Stimulated activated CD8-positive, alpha-beta memory T cell treated with anti-CD3 and anti-CD28 coated beads, Interleukin-12 subunit alpha, Interleukin-12 subunit beta, amount 100 ng/mL, for 4 hours (primary cell): ENCODE measurements around the gene TBCC.
"Not testable (repeated sequence)": the region's sequence is repeated elsewhere in the genome, so short reads cannot be mapped to it uniquely, and the experiment has no call there.

ENCODE experiments used
- DNase-seq: peaks from one replicate; pipeline ENCODE4 v3.0.0-alpha.2; 2020; ENCODE audit warnings: low read depth

TBCC gene

GRCh38 chr6:42729731-42730130 is 16.2 kb downstream of the TBCC start:
- no peak for DNase-seq

- no peak for DNase-seq
Observed at GRCh38 chr6:42727627-42728026, 18.3 kb downstream of the TBCC start.

- no peak for DNase-seq
Observed at GRCh38 chr6:42727087-42727611, 18.8 kb downstream of the TBCC start.

- peak; percentile 44 for DNase-seq
Observed at GRCh38 chr6:42726485-42727086, 19.3 kb downstream of the TBCC start.

GRCh38 chr6:42726026-42726425 is 19.9 kb downstream of the TBCC start:
- no peak for DNase-seq

GRCh38 chr6:42724825-42725224 is 21.1 kb downstream of the TBCC start:
- DNase-seq = no peak

- DNase-seq = no peak
Observed at GRCh38 chr6:42722497-42722896, 23.4 kb downstream of the TBCC start, which contains the start of gene PRPH2. PRPH2 (minus strand) TSS chr6:42722597; CDS start chr6:42722334, 263 bp downstream.

- no peak for DNase-seq
Observed at GRCh38 chr6:42720739-42721138, 25.2 kb downstream of the TBCC start.

- DNase-seq = no peak
Observed at GRCh38 chr6:42715871-42716270, 30.0 kb downstream of the TBCC start.

- no peak for DNase-seq
Observed at GRCh38 chr6:42714098-42714761, 31.7 kb downstream of the TBCC start.

GRCh38 chr6:42711930-42712329 is 34.0 kb downstream of the TBCC start:
- DNase-seq = no peak

GRCh38 chr6:42710316-42710715 is 35.6 kb downstream of the TBCC start:
- DNase-seq = no peak

GRCh38 chr6:42709871-42710270 is 36.0 kb downstream of the TBCC start:
- no peak for DNase-seq

- DNase-seq = no peak
Observed at GRCh38 chr6:42708096-42708495, 37.8 kb downstream of the TBCC start.

GRCh38 chr6:42707595-42707994 is 38.3 kb downstream of the TBCC start:
- no peak for DNase-seq

- no peak for DNase-seq
Observed at GRCh38 chr6:42704937-42705374, 40.9 kb downstream of the TBCC start.

GRCh38 chr6:42704251-42704936 is 41.5 kb downstream of the TBCC start:
- DNase-seq = no peak

- not testable (repeated sequence) for DNase-seq
Observed at GRCh38 chr6:42702786-42703185, 43.1 kb downstream of the TBCC start.

- no peak for DNase-seq
Observed at GRCh38 chr6:42702200-42702599, 43.7 kb downstream of the TBCC start.

- DNase-seq = no peak
Observed at GRCh38 chr6:42698217-42698616, 47.7 kb downstream of the TBCC start.

GRCh38 chr6:42697268-42697655 is 48.6 kb downstream of the TBCC start:
- DNase-seq = no peak

GRCh38 chr6:42696526-42697267 is 49.2 kb downstream of the TBCC start:
- DNase-seq = no peak
